ENCODE results near the gene DDX24.

- TF ChIP-seq CTCF (conservative IDR thresholded peaks at IDR 0.05; ENCODE audit: low read depth, low read length) (no peak), EZH2 (IDR thresholded peaks at IDR 0.05; ENCODE audit: borderline replicate concordance, low read depth, low read length, poor library complexity, severe bottlenecking) (no peak)
These were observed 26.6 kb downstream of the DDX24 start for GRCh38 chr14:94054401-94054800.

Measured in A673 (cell line).